K562 (cell line): ENCODE measurements around the gene CITED2. TPM values are rescaled to one million over a fixed set of nuclear protein-coding genes. Genes with fewer than 3 reads are reported as not detected.

Experiments
- ATF7 ChIP-seq: fragments of 450-650 bp; IDR thresholded peaks from 2 replicates; pipeline ENCODE4 v1.7.1; 2014; ENCODE audit warnings: mild to moderate bottlenecking, moderate library complexity
- CC2D1A ChIP-seq: fragments of 450-650 bp; IDR thresholded peaks from 2 replicates; pipeline ENCODE4 v1.6.1; 2017; ENCODE audit warnings: mild to moderate bottlenecking
- CEBPB ChIP-seq: fragments of 450-650 bp; IDR thresholded peaks from 2 replicates; pipeline ENCODE4 v1.6.1; 2016; ENCODE audit warnings: missing genetic modification characterization, missing compliant biosample characterization
- DACH1 ChIP-seq: fragments of 450-650 bp; IDR thresholded peaks from 2 replicates; pipeline ENCODE4 v1.6.1; 2018; ENCODE audit not compliant: partially characterized antibody
- FOXJ2 ChIP-seq: fragments of 200-800 bp; sonication (Bioruptor generic); IDR thresholded peaks from 2 replicates; pipeline ENCODE4 v1.6.1; 2016; ENCODE audit warnings: missing genetic modification characterization, missing compliant biosample characterization
- GATA2 ChIP-seq: sonication (generic); formaldehyde crosslinking; IDR thresholded peaks from 2 replicates; pipeline ENCODE4 v1.4.0; 2020; ENCODE audit warnings: mild to moderate bottlenecking, missing genetic modification reagents
- MIER1 ChIP-seq: fragments of 450-650 bp; IDR thresholded peaks from 2 replicates; pipeline ENCODE4 v1.6.1; 2016; ENCODE audit warnings: antibody characterized with exemption, mild to moderate bottlenecking, low read depth
- NELFE ChIP-seq: IDR thresholded peaks from 2 replicates; pipeline ENCODE4 v1.6.1; 2011; ENCODE audit warnings: mild to moderate bottlenecking; ENCODE audit not compliant: insufficient read depth, insufficient read length
- U2AF1 ChIP-seq: fragments of 200-400 bp; formaldehyde crosslinking; optimal IDR thresholded peaks from 2 replicates; pipeline ENCODE3; 2017; ENCODE audit warnings: mild to moderate bottlenecking, low read depth, low read length, moderate library complexity
- ZNF274 ChIP-seq: IDR thresholded peaks from 2 replicates; pipeline ENCODE4 v1.6.1; 2011; ENCODE audit warnings: low read depth, mild to moderate bottlenecking, low read length, moderate library complexity, borderline replicate concordance
- polyA plus RNA-seq, 8 experiments: library from polyadenylated mRNA; depleted of rRNA in 4 of 8; stranded (reverse) in 5 of 8; unstranded in 3 of 8; fragments of >200 nt; fragmentation: Nextera tagmentation in 2 of 8; fragmentation: Illumina TruSeq in 1 of 8; extraction: Ambion mirVana in 2 of 8; extraction: Trizol in 1 of 8; gene quantifications; 2 replicates each; pipeline versions ENCODE4 v1.2.1 to v1.2.3, GENCODE V29; 2011 to 2014; ENCODE audit warnings: inconsistent platforms in 1 of 8, missing spikeins in 1 of 8
- total RNA-seq, 7 experiments: library from RNA; depleted of rRNA in 6 of 7; stranded (reverse); fragments of >200 nt in 6 of 7; fragmentation: Illumina TruSeq in 2 of 7; extraction: Trizol in 2 of 7; gene quantifications; 2 replicates each; pipeline versions ENCODE4 v1.2.1 to v1.2.3, GENCODE V29; 2011 to 2021; ENCODE audit warnings: low replicate concordance in 1 of 7
- TF ChIP-seq, protein P1 (sequence below): fragments of 450-650 bp; formaldehyde crosslinking; IDR thresholded peaks from 2 replicates; pipeline ENCODE4 v1.4.0; 2022; ENCODE audit warnings: missing genetic modification characterization
- TF ChIP-seq, protein P2 (sequence below): fragments of 450-650 bp; IDR thresholded peaks from 2 replicates; pipeline ENCODE4 v1.7.1; 2018; ENCODE audit warnings: mild to moderate bottlenecking, low read depth; ENCODE audit not compliant: partially characterized antibody
- TF ChIP-seq, protein P3 (sequence below), 2 experiments: fragments of 450-650 bp; formaldehyde crosslinking in 1 of 2; IDR thresholded peaks; 2 replicates each; pipeline versions ENCODE4 v1.4.0 to v1.6.1; 2014 to 2020; ENCODE audit warnings: mild to moderate bottlenecking in 2 of 2, borderline replicate concordance in 1 of 2, low read depth in 1 of 2
- TF ChIP-seq, protein P4 (sequence below): fragments of 450-650 bp; IDR thresholded peaks from 2 replicates; pipeline ENCODE4 v1.6.1; 2016

Gene CITED2
- total and polyA plus RNA-seq, 9 of the 15 experiments (the other 6 are each of a cell fraction or from before 2014, with no cell fraction given) = 0.21 to 86.1 (median 17.5) TPM

DNA sequence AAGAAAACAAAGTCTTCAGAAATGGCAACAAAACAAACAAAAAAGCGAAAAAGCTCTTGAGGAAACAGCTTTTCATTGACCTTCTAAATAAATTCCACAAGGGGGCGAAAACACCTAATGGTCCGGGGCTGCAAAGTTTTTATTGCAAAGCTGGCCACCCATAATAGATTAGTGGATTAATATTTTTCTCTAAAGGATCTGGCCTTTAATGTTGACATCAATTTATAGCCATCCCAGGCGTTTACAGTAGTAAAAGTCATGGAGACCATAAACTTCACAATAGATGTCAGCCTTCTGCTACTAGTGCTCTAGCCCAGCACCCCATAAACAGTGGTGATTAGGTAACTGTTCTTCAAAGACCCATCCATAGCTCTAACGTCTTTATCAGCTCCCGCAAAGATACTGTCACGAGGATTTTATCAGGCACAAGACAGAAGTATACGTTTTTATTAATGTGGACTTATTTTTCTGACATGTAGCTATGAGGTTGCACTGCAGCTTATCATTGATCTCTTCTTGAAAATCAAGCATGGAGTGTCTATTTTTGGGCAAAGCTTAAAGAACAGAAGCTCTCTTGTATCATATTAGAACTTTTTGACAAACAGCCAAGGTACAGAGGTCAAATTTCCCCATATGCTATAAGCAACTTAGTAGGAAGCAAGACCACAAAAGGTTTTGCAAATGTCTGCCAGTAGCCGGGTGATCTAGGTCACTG lies 4.7 kb downstream of the CITED2 start (continued):
- TF ChIP-seq, protein P1, sequence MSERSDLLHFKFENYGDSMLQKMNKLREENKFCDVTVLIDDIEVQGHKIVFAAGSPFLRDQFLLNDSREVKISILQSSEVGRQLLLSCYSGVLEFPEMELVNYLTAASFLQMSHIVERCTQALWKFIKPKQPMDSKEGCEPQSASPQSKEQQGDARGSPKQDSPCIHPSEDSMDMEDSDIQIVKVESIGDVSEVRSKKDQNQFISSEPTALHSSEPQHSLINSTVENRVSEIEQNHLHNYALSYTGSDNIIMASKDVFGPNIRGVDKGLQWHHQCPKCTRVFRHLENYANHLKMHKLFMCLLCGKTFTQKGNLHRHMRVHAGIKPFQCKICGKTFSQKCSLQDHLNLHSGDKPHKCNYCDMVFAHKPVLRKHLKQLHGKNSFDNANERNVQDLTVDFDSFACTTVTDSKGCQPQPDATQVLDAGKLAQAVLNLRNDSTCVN (CRISPR knock-in tag) = 0 out of 2 replicates have a peak, but pooled peaks have one; percentile 12
- TF ChIP-seq NELFE (no peak), FOXJ2 (tag) (peak; percentile 58; the same call in 1 of the 2 replicates), MIER1 (no peak), U2AF1 (no peak), CC2D1A (peak; percentile 74), GATA2 (CRISPR knock-in tag) (peak; percentile 65), ATF7 (peak; percentile 25; the same call in 1 of the 2 replicates), DACH1 (peak; percentile 70), CEBPB (tag) (peak; percentile 52; the same call in 1 of the 2 replicates), ZNF274 (no peak)
- TF ChIP-seq, protein P2, sequence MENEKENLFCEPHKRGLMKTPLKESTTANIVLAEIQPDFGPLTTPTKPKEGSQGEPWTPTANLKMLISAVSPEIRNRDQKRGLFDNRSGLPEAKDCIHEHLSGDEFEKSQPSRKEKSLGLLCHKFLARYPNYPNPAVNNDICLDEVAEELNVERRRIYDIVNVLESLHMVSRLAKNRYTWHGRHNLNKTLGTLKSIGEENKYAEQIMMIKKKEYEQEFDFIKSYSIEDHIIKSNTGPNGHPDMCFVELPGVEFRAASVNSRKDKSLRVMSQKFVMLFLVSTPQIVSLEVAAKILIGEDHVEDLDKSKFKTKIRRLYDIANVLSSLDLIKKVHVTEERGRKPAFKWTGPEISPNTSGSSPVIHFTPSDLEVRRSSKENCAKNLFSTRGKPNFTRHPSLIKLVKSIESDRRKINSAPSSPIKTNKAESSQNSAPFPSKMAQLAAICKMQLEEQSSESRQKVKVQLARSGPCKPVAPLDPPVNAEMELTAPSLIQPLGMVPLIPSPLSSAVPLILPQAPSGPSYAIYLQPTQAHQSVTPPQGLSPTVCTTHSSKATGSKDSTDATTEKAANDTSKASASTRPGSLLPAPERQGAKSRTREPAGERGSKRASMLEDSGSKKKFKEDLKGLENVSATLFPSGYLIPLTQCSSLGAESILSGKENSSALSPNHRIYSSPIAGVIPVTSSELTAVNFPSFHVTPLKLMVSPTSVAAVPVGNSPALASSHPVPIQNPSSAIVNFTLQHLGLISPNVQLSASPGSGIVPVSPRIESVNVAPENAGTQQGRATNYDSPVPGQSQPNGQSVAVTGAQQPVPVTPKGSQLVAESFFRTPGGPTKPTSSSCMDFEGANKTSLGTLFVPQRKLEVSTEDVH = peak; percentile 14
- TF ChIP-seq, protein P3, sequence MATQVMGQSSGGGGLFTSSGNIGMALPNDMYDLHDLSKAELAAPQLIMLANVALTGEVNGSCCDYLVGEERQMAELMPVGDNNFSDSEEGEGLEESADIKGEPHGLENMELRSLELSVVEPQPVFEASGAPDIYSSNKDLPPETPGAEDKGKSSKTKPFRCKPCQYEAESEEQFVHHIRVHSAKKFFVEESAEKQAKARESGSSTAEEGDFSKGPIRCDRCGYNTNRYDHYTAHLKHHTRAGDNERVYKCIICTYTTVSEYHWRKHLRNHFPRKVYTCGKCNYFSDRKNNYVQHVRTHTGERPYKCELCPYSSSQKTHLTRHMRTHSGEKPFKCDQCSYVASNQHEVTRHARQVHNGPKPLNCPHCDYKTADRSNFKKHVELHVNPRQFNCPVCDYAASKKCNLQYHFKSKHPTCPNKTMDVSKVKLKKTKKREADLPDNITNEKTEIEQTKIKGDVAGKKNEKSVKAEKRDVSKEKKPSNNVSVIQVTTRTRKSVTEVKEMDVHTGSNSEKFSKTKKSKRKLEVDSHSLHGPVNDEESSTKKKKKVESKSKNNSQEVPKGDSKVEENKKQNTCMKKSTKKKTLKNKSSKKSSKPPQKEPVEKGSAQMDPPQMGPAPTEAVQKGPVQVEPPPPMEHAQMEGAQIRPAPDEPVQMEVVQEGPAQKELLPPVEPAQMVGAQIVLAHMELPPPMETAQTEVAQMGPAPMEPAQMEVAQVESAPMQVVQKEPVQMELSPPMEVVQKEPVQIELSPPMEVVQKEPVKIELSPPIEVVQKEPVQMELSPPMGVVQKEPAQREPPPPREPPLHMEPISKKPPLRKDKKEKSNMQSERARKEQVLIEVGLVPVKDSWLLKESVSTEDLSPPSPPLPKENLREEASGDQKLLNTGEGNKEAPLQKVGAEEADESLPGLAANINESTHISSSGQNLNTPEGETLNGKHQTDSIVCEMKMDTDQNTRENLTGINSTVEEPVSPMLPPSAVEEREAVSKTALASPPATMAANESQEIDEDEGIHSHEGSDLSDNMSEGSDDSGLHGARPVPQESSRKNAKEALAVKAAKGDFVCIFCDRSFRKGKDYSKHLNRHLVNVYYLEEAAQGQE (IDR thresholded peaks at IDR 0.05; ENCODE audit: borderline replicate concordance) = peak; percentile 83
- TF ChIP-seq, protein P3 (CRISPR knock-in tag; IDR thresholded peaks at IDR 0.05; ENCODE audit: low read depth) = no peak
- TF ChIP-seq, protein P4, sequence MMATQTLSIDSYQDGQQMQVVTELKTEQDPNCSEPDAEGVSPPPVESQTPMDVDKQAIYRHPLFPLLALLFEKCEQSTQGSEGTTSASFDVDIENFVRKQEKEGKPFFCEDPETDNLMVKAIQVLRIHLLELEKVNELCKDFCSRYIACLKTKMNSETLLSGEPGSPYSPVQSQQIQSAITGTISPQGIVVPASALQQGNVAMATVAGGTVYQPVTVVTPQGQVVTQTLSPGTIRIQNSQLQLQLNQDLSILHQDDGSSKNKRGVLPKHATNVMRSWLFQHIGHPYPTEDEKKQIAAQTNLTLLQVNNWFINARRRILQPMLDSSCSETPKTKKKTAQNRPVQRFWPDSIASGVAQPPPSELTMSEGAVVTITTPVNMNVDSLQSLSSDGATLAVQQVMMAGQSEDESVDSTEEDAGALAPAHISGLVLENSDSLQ = peak; percentile 9; the same call in 1 of the 2 replicates
